Endometrial microvascular endothelial cells (primary cell): ENCODE results near the gene HPCAL1. TPM values are rescaled to one million over a fixed set of nuclear protein-coding genes. Genes with fewer than 3 reads are reported as not detected.

ENCODE experiments used
- in situ Hi-C: cut with HindIII; loops from 2 replicates; pipeline ENCODE4 v1.10.0; 2017; ENCODE audit warnings: low sequenced_read_pairs, low pct_unique_long_range_greater_than_20kb; ENCODE audit errors: inconsistent ontology term
- total RNA-seq: library from RNA; depleted of rRNA; stranded (reverse); fragments of >200 nt; gene quantifications from one replicate; pipeline ENCODE4 v1.2.3, GENCODE V29; 2015; ENCODE audit errors: inconsistent ontology term

HPCAL1 gene
- total RNA-seq, 1 donor from 2014 or later = 183 TPM

GRCh38 chr2:10316336-10316735 is 13.6 kb downstream of the HPCAL1 start:
- in situ Hi-C loops = no loop called here

- in situ Hi-C loops = no loop called here
Observed at GRCh38 chr2:10316860-10317259, 14.2 kb downstream of the HPCAL1 start.

DNA sequence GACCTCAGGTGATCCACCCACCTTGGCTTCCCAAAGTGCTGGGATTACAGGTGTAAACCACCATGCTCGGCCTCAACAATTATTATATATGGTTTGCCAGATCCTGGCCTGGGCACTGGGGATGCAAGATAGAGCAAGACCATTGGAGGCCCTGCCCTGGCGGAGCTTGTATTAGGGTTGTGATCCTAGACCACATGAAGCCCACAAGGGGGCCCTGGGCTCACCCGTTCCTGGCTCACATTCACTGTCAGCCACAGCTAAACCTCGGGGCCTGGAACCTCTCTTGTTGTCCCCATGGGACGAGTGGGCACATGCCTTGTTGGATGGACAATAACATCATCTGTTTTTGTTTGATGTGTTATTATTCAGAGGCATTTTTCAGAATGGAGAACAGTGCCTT is 14.9 kb downstream of the HPCAL1 start:
- in situ Hi-C loops = no loop called here

DNA sequence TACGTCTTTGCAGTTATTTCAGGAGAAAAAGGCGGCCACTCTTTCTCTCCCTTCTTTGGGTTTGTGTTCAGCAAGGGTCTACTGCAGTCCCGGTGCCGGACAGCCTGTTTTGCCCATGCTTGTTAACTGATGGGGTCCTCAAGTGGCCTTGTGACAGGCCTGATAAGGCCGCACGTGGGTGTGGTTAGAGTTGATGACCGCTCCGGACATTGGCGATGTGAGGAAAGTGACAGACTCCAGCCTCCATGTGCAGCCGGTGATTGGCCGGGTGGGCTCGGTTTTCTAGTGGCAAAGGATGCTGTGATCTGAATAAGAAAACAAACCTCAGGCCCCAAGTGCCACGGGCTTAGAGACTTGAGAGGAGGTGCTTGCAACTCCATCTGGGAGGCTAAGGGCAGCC is 15.6 kb downstream of the HPCAL1 start:
- in situ Hi-C loops = no loop called here

DNA sequence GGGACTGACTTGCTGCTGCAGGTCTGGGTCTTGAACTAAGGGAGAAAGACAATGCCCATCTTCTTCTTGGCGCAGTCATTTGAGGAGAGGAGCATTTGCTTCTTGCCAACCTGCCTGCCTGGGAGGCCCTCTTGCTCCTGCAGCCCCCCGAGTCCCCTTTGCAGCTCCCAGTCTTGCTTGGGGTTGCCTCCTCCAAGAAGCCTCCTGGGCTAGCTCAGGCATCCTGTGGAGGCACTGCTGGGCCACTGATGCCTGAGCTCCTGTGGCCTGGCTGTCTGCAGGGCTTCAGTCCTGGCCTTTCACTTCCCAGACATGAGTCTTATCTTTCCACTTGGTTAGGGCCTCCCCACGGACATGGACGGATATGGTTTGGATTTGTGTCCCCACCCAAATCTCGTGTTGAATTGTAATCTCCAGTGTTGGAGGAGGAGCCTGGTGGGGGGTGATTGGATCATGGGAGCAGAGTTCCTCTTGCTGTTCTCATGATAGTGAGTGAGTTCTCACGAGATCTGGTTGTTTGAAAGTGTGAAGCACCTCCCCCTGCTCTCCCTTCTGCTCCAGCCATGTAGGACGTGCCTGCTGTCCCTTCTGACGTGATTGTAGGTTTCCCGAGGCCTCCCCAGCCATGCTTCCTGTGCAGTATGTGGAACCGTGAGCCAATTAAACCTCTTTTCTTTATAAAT is 17.3 kb downstream of the HPCAL1 start:
- in situ Hi-C loops = no loop called here

GRCh38 chr2:10320575-10320931 is 17.8 kb downstream of the HPCAL1 start:
- in situ Hi-C loops = no loop called here

GRCh38 chr2:10320933-10321332 is 18.2 kb downstream of the HPCAL1 start:
- in situ Hi-C loops = no loop called here

- in situ Hi-C loops = no loop called here
Observed at GRCh38 chr2:10321622-10322021, 18.9 kb downstream of the HPCAL1 start.

GRCh38 chr2:10322481-10322880 is 19.8 kb downstream of the HPCAL1 start:
- in situ Hi-C loops = no loop called here

DNA sequence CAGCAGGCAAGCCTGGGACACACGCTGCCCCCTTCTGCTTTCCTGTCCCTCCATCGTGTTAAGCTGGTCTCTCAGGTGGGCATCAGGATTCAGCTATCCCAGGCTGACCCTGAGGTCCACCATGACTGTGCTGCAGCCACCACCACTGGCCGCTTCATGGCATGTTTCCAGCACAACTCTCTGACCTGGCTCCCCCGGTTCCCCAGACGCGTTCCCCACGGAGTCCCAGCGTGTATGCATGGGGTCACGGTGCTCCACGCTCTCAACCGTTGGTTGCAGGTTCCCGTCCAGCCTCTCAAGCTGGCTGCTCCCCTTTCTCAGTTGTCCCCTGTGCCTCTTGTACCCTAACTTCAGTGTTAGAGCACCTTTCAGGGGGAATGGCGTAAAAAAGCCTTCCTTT is 20.3 kb downstream of the HPCAL1 start:
- in situ Hi-C loops = no loop called here

- in situ Hi-C loops = no loop called here
Observed at GRCh38 chr2:10323535-10323934, 20.8 kb downstream of the HPCAL1 start.

GRCh38 chr2:10324095-10324832 is 21.6 kb downstream of the HPCAL1 start:
- in situ Hi-C loops = no loop called here

GRCh38 chr2:10325278-10326145 is 22.8 kb downstream of the HPCAL1 start:
- in situ Hi-C loops = no loop called here

DNA sequence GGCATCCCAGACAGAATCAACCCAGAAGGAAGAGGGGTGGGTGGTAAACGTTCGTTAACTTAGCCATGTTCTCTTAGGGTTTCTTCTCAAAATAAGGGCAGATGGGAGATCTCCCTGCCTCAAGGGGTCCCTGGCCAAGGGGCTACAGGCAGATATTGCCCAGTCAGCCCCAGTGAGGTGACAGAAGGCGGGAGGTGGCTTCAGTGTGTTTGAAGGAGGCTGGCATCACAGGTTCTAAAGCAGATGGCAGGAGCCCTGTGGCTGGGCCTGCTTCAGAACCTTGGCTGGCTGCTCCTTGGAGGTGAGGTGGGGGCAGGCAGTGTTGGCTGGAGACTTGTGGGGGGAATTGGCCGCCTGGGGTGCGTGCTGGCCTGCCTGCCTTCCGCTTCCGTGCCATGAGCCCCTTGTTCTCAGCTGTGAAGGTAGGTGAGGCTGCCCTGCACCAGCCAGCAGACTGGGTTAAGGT is 23.5 kb downstream of the HPCAL1 start:
- in situ Hi-C loops = no loop called here

- in situ Hi-C loops = no loop called here
Observed at GRCh38 chr2:10326707-10327594, 24.2 kb downstream of the HPCAL1 start.

- in situ Hi-C loops = no loop called here
Observed at GRCh38 chr2:10327896-10328669, 25.4 kb downstream of the HPCAL1 start.

GRCh38 chr2:10328670-10329579 is 26.2 kb downstream of the HPCAL1 start:
- in situ Hi-C loops = no loop called here
